Neural cell (in vitro differentiated cells): ENCODE measurements around the gene SPATA13. TPM values are rescaled to one million over a fixed set of nuclear protein-coding genes. Genes with fewer than 3 reads are reported as not detected.

Source experiments
- H2AFZ ChIP-seq: fragments of 200-600, 300-800 bp; sonication (generic), shearing (Covaris generic); 2 replicates; pipeline ENCODE4 v1.6.0; 2014; ENCODE audit warnings: low read depth, mild to moderate bottlenecking, antibody characterized with exemption, low read length, moderate library complexity
- H3F3A ChIP-seq: fragments of 200-600 bp; shearing (Covaris generic); 2 replicates; pipeline ENCODE4 v1.6.1; 2016; ENCODE audit warnings: mild to moderate bottlenecking, moderate library complexity, mixed read lengths, antibody characterized with exemption, low read length; ENCODE audit not compliant: insufficient read depth, poor library complexity, severe bottlenecking
- H3K27ac ChIP-seq: fragments of 200-600, 300-800 bp; sonication (generic), shearing (Covaris generic); 2 replicates; pipeline ENCODE4 v1.5.1; 2014; ENCODE audit warnings: mild to moderate bottlenecking, low read length, moderate library complexity
- H3K27me3 ChIP-seq: fragments of 300-800, 200-600 bp; sonication (generic), shearing (Covaris generic); 2 replicates; pipeline ENCODE4 v1.6.0; 2014; ENCODE audit warnings: mild to moderate bottlenecking, low read depth, low read length, moderate library complexity; ENCODE audit not compliant: insufficient read depth
- H3K36me3 ChIP-seq: fragments of 300-800, 200-600 bp; sonication (generic), shearing (Covaris generic); 2 replicates; pipeline ENCODE4 v1.5.1; 2014; ENCODE audit warnings: mild to moderate bottlenecking, antibody characterized with exemption, low read length, moderate library complexity; ENCODE audit not compliant: insufficient read depth
- H3K4me2 ChIP-seq: fragments of 300-800, 200-600 bp; sonication (generic), shearing (Covaris generic); 2 replicates; pipeline ENCODE4 v1.6.0; 2014; ENCODE audit warnings: mild to moderate bottlenecking, low read length
- H3K4me3 ChIP-seq: fragments of 300-800, 200-600 bp; sonication (generic), shearing (Covaris generic); 2 replicates; pipeline ENCODE4 v1.5.1; 2014; ENCODE audit warnings: mild to moderate bottlenecking, low read length, moderate library complexity
- H3K79me2 ChIP-seq: fragments of 200-600 bp; shearing (Covaris generic); replicated peaks from 2 replicates; pipeline ENCODE4 v1.6.0; 2014; ENCODE audit warnings: mild to moderate bottlenecking, low read length, moderate library complexity; ENCODE audit not compliant: insufficient read depth
- H3K9ac ChIP-seq: fragments of 300-800, 200-600 bp; sonication (generic), shearing (Covaris generic); 2 replicates; pipeline ENCODE4 v1.6.1; 2016; ENCODE audit warnings: mild to moderate bottlenecking, low read length, mixed read lengths
- H3K9me2 ChIP-seq: fragments of 200-600 bp; shearing (Covaris generic); 2 replicates; pipeline ENCODE4 v1.6.1; 2016; ENCODE audit warnings: mild to moderate bottlenecking, low read length, mixed read lengths; ENCODE audit not compliant: insufficient read depth
- H3K9me3 ChIP-seq: fragments of 200-600, 300-800 bp; sonication (generic), shearing (Covaris generic); 2 replicates; pipeline ENCODE4 v1.6.1; 2016; ENCODE audit warnings: mild to moderate bottlenecking, mixed run types, low read length, moderate library complexity, mixed read lengths
- H4K20me1 ChIP-seq: fragments of 200-600 bp; shearing (Covaris generic); 2 replicates; pipeline ENCODE4 v1.6.1; 2016; ENCODE audit warnings: mild to moderate bottlenecking, mixed run types; ENCODE audit not compliant: insufficient read depth
- EP300 ChIP-seq: fragments of 450-650 bp; conservative IDR thresholded peaks from 2 replicates; pipeline ENCODE4 v1.6.1; 2014; ENCODE audit warnings: antibody characterized with exemption, mild to moderate bottlenecking, moderate library complexity; ENCODE audit not compliant: poor library complexity, severe bottlenecking
- EZH2 ChIP-seq: fragments of 200-600, 300-800 bp; shearing (Covaris generic), sonication (generic); IDR thresholded peaks from 2 replicates; pipeline ENCODE4 v1.6.1; 2014; ENCODE audit warnings: antibody characterized with exemption, low read length, borderline replicate concordance, mild to moderate bottlenecking; ENCODE audit not compliant: insufficient read depth, poor library complexity, severe bottlenecking
- MXI1 ChIP-seq: fragments of 450-650 bp; conservative IDR thresholded peaks from 2 replicates; pipeline ENCODE4 v1.6.1; 2014; ENCODE audit warnings: antibody characterized with exemption, mild to moderate bottlenecking; ENCODE audit not compliant: poor library complexity, severe bottlenecking
- POLR2AphosphoS5 ChIP-seq: IDR thresholded peaks from 2 replicates; pipeline ENCODE4 v1.6.1; 2012
- RAD21 ChIP-seq: fragments of 450-650 bp; conservative IDR thresholded peaks from 2 replicates; pipeline ENCODE4 v1.6.1; 2014; ENCODE audit warnings: antibody characterized with exemption, mild to moderate bottlenecking, moderate library complexity
- SMC3 ChIP-seq: fragments of 450-650 bp; conservative IDR thresholded peaks from 2 replicates; pipeline ENCODE4 v1.6.1; 2014; ENCODE audit warnings: antibody characterized with exemption, mild to moderate bottlenecking, moderate library complexity; ENCODE audit not compliant: poor library complexity
- TAF1 ChIP-seq: IDR thresholded peaks from 2 replicates; pipeline ENCODE4 v1.6.1; 2012; ENCODE audit warnings: low read depth
- polyA plus RNA-seq: library from polyadenylated mRNA; depleted of rRNA; stranded (reverse); fragments of >200 nt; gene quantifications from 2 replicates; pipeline ENCODE4 v1.2.3, GENCODE V29; 2014
- TF ChIP-seq, protein P1 (sequence below): fragments of 450-650 bp; IDR thresholded peaks from 2 replicates; pipeline ENCODE4 v1.5.1; 2014; ENCODE audit warnings: antibody characterized with exemption, mild to moderate bottlenecking, moderate library complexity; ENCODE audit not compliant: poor library complexity, severe bottlenecking
- TF ChIP-seq, protein P2 (sequence below): IDR thresholded peaks from 2 replicates; pipeline ENCODE4 v1.6.1; 2012; ENCODE audit warnings: borderline replicate concordance

SPATA13 gene
- polyA plus RNA-seq, 1 donor from 2014 or later, result 15.5 TPM

DNA sequence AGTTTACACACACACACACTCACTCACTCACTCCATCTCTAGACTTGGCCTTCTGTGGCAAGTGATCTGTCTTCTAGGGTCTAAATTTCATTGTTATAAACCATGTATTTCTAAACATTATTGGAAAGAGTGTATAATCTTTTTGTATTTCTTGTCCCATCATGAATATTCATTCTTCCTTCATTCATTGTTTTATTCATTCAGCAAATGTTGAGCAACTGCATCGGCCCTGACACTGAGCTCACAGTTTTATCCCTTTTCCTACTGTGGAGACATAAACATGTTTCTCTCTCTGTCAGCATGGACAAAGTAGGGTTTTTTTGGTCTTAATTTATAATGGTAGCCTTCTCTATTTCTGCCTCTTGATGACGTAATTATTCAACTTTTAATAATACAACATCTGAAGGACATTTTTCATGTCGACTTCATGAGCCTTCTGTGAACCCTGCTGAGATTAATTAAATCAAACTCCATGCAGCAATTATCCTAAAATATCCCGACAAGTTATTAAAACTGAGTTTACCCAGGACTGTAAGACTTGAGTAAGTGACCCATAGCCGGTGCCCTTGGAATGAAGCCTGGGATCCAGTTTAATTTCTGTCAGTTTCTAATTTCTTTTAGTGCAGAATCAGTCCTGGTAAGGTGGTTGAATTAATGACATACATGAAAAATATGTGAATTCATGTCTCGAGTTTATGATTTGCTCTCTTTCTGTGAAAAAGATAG is 7.3 kb downstream of the SPATA13 start:
- no peaks in the 10 kb centered on the region for H3K9me3 ChIP-seq
- H3K27ac ChIP-seq, result no peak overlapping the region
- H3K27me3 ChIP-seq, result no peaks in the 10 kb centered on the region
- no peak for TF ChIP-seq EP300
- TF ChIP-seq, protein P1, sequence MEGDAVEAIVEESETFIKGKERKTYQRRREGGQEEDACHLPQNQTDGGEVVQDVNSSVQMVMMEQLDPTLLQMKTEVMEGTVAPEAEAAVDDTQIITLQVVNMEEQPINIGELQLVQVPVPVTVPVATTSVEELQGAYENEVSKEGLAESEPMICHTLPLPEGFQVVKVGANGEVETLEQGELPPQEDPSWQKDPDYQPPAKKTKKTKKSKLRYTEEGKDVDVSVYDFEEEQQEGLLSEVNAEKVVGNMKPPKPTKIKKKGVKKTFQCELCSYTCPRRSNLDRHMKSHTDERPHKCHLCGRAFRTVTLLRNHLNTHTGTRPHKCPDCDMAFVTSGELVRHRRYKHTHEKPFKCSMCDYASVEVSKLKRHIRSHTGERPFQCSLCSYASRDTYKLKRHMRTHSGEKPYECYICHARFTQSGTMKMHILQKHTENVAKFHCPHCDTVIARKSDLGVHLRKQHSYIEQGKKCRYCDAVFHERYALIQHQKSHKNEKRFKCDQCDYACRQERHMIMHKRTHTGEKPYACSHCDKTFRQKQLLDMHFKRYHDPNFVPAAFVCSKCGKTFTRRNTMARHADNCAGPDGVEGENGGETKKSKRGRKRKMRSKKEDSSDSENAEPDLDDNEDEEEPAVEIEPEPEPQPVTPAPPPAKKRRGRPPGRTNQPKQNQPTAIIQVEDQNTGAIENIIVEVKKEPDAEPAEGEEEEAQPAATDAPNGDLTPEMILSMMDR, result no peak
- no peaks in the 10 kb centered on the region for H3F3A ChIP-seq
- peaks cover 15% of the 10 kb centered on the region for H3K79me2 ChIP-seq
- no peaks in the 10 kb centered on the region for H3K9me2 ChIP-seq
- no peaks in the 10 kb centered on the region for H3K36me3 ChIP-seq
- H2AFZ ChIP-seq, result no peak overlapping the region
- H4K20me1 ChIP-seq, result no peaks in the 10 kb centered on the region
- no peak overlapping the region for H3K4me3 ChIP-seq
- H3K9ac ChIP-seq, result no peak overlapping the region
- H3K4me2 ChIP-seq, result no peak overlapping the region

GRCh38 chr13:24168392-24168750 is 7.9 kb downstream of the SPATA13 start:
- Histone ChIP-seq H3K79me2 (peaks cover 11% of the 10 kb centered on the region), H4K20me1 (no peaks in the 10 kb centered on the region), H3K27me3 (no peaks in the 10 kb centered on the region), H3K9me3 (no peaks in the 10 kb centered on the region), H3K36me3 (no peaks in the 10 kb centered on the region), H3K9ac (no peak overlapping the region), H3K4me2 (no peak overlapping the region), H3K27ac (no peak overlapping the region), H3F3A (no peaks in the 10 kb centered on the region), H2AFZ (no peak overlapping the region), H3K9me2 (no peaks in the 10 kb centered on the region), H3K4me3 (no peak overlapping the region)
- TF ChIP-seq TAF1 (no peak), EP300 (no peak), RAD21 (no peak), EZH2 (no peak), MXI1 (no peak), SMC3 (no peak), POLR2AphosphoS5 (no peak)
- TF ChIP-seq, protein P2, sequence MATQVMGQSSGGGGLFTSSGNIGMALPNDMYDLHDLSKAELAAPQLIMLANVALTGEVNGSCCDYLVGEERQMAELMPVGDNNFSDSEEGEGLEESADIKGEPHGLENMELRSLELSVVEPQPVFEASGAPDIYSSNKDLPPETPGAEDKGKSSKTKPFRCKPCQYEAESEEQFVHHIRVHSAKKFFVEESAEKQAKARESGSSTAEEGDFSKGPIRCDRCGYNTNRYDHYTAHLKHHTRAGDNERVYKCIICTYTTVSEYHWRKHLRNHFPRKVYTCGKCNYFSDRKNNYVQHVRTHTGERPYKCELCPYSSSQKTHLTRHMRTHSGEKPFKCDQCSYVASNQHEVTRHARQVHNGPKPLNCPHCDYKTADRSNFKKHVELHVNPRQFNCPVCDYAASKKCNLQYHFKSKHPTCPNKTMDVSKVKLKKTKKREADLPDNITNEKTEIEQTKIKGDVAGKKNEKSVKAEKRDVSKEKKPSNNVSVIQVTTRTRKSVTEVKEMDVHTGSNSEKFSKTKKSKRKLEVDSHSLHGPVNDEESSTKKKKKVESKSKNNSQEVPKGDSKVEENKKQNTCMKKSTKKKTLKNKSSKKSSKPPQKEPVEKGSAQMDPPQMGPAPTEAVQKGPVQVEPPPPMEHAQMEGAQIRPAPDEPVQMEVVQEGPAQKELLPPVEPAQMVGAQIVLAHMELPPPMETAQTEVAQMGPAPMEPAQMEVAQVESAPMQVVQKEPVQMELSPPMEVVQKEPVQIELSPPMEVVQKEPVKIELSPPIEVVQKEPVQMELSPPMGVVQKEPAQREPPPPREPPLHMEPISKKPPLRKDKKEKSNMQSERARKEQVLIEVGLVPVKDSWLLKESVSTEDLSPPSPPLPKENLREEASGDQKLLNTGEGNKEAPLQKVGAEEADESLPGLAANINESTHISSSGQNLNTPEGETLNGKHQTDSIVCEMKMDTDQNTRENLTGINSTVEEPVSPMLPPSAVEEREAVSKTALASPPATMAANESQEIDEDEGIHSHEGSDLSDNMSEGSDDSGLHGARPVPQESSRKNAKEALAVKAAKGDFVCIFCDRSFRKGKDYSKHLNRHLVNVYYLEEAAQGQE, result no peak
- TF ChIP-seq, protein P1, result no peak
